ENCODE measurements around the gene POLR2L.

Gene POLR2L

DNA sequence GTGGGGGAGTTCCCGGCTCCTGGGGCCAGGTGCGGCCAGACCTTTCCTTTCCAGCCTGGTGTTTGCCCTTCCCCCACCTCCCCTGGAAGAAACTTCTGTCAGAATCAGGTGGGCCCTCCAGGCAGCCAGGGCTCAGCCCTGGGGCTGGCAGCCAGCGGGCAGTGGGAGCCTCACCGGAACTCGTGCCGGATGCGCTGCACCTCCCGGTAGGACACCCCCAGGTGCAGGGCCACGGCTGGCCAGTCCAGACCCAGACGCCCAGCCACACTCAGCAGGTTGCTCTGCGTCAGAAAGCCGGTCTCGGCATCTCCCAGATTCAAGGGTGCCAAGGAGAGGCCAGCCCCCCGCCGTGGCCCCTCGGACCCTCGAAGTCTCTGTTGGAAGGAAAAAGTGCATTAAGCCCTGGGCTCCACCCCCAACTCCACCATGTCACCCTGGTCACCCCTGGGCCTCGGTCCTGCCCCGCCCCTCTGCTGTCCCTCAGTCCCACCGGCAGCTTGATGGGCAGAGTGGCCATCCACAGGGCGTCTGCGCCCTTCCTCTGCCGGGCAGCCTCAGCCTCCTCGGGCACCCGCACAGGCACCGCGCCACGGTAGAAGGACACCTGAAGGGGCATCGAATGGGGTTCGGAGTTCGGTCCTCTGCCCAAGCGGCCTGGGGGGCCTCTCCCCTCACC lies 42.5 kb downstream of the POLR2L start:
- DNase-seq: no peak
- Histone ChIP-seq H3K27ac (ENCODE audit: low read length) (no peak overlapping the region), H3K79me2 (ENCODE audit: low read length) (peaks cover 55% of the 10 kb centered on the region), H3K4me2 (ENCODE audit: low read depth, low read length) (no peak overlapping the region), H3K27me3 (replicated peaks; ENCODE audit: insufficient read depth, low read length) (no peaks in the 10 kb centered on the region), H3K4me1 (ENCODE audit: low read length) (0 out of 2 replicates have a peak, but pooled peaks cover 5% of the 10 kb centered on the region), H3F3A (ENCODE audit: insufficient read depth, low read length) (peaks cover 21% of the 10 kb centered on the region), H2AFZ (ENCODE audit: low read length) (no peak overlapping the region), H3K9me3 (replicated peaks; ENCODE audit: insufficient read depth, low read length) (no peaks in the 10 kb centered on the region), H3K4me3 (ENCODE audit: low read length) (no peak overlapping the region), H4K20me1 (ENCODE audit: insufficient read depth, low read length) (no peaks in the 10 kb centered on the region), H3K36me3 (replicated peaks; ENCODE audit: insufficient read depth, low read length) (no peaks in the 10 kb centered on the region), H3K9me2 (replicated peaks; ENCODE audit: insufficient read depth, low read length) (no peaks in the 10 kb centered on the region), H3K9ac (ENCODE audit: low read length) (no peak overlapping the region)
- TF ChIP-seq EZH2phosphoT487 (IDR thresholded peaks at IDR 0.05; ENCODE audit: low read length) (no peak), EZH2 (optimal IDR thresholded peaks at IDR 0.05; ENCODE audit: low read depth, low read length) (no peak)
- TF ChIP-seq, protein P1, sequence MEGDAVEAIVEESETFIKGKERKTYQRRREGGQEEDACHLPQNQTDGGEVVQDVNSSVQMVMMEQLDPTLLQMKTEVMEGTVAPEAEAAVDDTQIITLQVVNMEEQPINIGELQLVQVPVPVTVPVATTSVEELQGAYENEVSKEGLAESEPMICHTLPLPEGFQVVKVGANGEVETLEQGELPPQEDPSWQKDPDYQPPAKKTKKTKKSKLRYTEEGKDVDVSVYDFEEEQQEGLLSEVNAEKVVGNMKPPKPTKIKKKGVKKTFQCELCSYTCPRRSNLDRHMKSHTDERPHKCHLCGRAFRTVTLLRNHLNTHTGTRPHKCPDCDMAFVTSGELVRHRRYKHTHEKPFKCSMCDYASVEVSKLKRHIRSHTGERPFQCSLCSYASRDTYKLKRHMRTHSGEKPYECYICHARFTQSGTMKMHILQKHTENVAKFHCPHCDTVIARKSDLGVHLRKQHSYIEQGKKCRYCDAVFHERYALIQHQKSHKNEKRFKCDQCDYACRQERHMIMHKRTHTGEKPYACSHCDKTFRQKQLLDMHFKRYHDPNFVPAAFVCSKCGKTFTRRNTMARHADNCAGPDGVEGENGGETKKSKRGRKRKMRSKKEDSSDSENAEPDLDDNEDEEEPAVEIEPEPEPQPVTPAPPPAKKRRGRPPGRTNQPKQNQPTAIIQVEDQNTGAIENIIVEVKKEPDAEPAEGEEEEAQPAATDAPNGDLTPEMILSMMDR (IDR thresholded peaks at IDR 0.05; ENCODE audit: low read length): no peak

GRCh38 chr11:798093-798713 lies 44.1 kb downstream of the POLR2L start, which contains the start of gene SLC25A22:
TSS of gene SLC25A22 (minus strand) at chr11:798281. CDS start at chr11:795006, 3,275 bp downstream.
- Histone ChIP-seq H3K4me1 (ENCODE audit: low read length) (no peaks in the 10 kb centered on the region), H3K9me3 (replicated peaks; ENCODE audit: insufficient read depth, low read length) (no peaks in the 10 kb centered on the region), H2AFZ (ENCODE audit: low read length) (peak within 1 kb of the TSS; percentile 69), H3K9ac (ENCODE audit: low read length) (peak within 1 kb of the TSS; percentile 85), H4K20me1 (ENCODE audit: insufficient read depth, low read length) (no peaks in the 10 kb centered on the region), H3K27me3 (replicated peaks; ENCODE audit: insufficient read depth, low read length) (no peaks in the 10 kb centered on the region), H3K79me2 (ENCODE audit: low read length) (peaks cover 51% of the 10 kb centered on the region), H3K36me3 (replicated peaks; ENCODE audit: insufficient read depth, low read length) (no peaks in the 10 kb centered on the region), H3K4me3 (ENCODE audit: low read length) (peak within 1 kb of the TSS; percentile 84), H3K9me2 (replicated peaks; ENCODE audit: insufficient read depth, low read length) (no peaks in the 10 kb centered on the region), H3K27ac (ENCODE audit: low read length) (peak within 1 kb of the TSS; percentile 67; the same call in 1 of the 2 replicates), H3K4me2 (ENCODE audit: low read depth, low read length) (peak within 1 kb of the TSS; percentile 100), H3F3A (ENCODE audit: insufficient read depth, low read length) (peaks cover 21% of the 10 kb centered on the region)
- peak; percentile 84 for DNase-seq
- TF ChIP-seq, protein P1 (IDR thresholded peaks at IDR 0.05; ENCODE audit: low read length): peak; percentile 62
- no peak for TF ChIP-seq EZH2 (optimal IDR thresholded peaks at IDR 0.05; ENCODE audit: low read depth, low read length)

DNA sequence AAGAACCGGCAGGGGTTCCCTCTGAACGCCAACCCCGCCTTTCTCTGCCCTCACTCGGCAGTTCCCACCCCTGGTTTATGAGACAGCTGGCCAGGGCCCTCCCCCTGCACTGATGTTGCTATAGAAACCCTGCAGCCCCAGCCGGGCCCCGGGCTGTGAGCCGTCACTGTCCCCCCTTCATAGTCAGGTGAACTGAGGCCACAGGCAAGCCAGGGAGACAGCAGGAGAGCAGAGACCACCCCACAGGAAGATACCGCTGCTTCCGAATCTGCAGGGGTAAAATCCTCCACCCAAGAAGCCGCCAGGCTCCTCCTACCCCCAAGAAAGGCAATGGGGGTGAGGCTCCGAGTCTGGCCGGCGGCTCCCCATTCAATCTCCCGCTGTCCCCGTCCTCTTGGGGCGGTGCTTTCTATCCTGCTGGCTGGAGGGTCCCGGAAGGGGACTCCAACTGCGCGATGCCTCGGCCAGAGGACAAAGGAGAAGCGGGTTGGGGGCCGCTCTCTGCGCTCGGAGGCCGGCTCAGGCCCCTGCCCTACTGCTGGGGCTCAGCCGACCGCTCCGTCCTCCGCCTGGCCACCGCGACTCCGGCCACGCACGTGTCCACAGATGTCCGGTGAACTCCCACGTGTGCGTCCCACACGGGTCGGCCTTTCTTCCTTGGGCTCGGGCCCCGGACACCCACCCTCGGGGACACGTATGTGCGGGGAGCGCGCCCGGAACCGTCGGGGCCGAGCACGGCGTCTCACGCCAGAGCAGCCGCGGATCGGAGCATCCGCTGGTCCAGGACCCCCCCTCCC lies 44.8 kb downstream of the POLR2L start:
- peak overlapping the region; percentile 100 for H3K4me2 ChIP-seq (ENCODE audit: low read depth, low read length)
- H3K36me3 ChIP-seq (replicated peaks; ENCODE audit: insufficient read depth, low read length): no peaks in the 10 kb centered on the region
- TF ChIP-seq, protein P1 (IDR thresholded peaks at IDR 0.05; ENCODE audit: low read length): no peak
- no peak for TF ChIP-seq EZH2 (optimal IDR thresholded peaks at IDR 0.05; ENCODE audit: low read depth, low read length)
- no peak for TF ChIP-seq EZH2phosphoT487 (IDR thresholded peaks at IDR 0.05; ENCODE audit: low read length)
- no peaks in the 10 kb centered on the region for H3K9me3 ChIP-seq (replicated peaks; ENCODE audit: insufficient read depth, low read length)
- DNase-seq: peak; percentile 78
- no peaks in the 10 kb centered on the region for H3K27me3 ChIP-seq (replicated peaks; ENCODE audit: insufficient read depth, low read length)
- peak overlapping the region; percentile 84 for H3K4me3 ChIP-seq (ENCODE audit: low read length)
- no peaks in the 10 kb centered on the region for H3K9me2 ChIP-seq (replicated peaks; ENCODE audit: insufficient read depth, low read length)
- no peaks in the 10 kb centered on the region for H3K4me1 ChIP-seq (ENCODE audit: low read length)
- no peaks in the 10 kb centered on the region for H4K20me1 ChIP-seq (ENCODE audit: insufficient read depth, low read length)
- H2AFZ ChIP-seq (ENCODE audit: low read length): peak overlapping the region; percentile 69
- H3K79me2 ChIP-seq (ENCODE audit: low read length): peaks cover 45% of the 10 kb centered on the region
- H3K27ac ChIP-seq (ENCODE audit: low read length): peak overlapping the region; percentile 67; the same call in 1 of the 2 replicates
- peaks cover 21% of the 10 kb centered on the region for H3F3A ChIP-seq (ENCODE audit: insufficient read depth, low read length)
- peak overlapping the region; percentile 85 for H3K9ac ChIP-seq (ENCODE audit: low read length)
